K562 (cell line): Measurements from ENCODE around the gene MBNL1. TPM values are rescaled to one million over a fixed set of nuclear protein-coding genes. Genes with fewer than 3 reads are reported as not detected.

Experiments used
- ARID1B ChIP-seq: fragments of 450-650 bp; IDR thresholded peaks from 2 replicates; pipeline ENCODE4 v1.6.1; 2016; ENCODE audit warnings: antibody characterized with exemption, mild to moderate bottlenecking, inconsistent platforms
- ATF2 ChIP-seq: sonication (generic); formaldehyde crosslinking; IDR thresholded peaks from 2 replicates; pipeline ENCODE4 v1.8.1; 2022; ENCODE audit warnings: missing genetic modification reagents
- CC2D1A ChIP-seq: fragments of 450-650 bp; IDR thresholded peaks from 2 replicates; pipeline ENCODE4 v1.6.1; 2017; ENCODE audit warnings: mild to moderate bottlenecking
- CREM ChIP-seq: IDR thresholded peaks from 2 replicates; pipeline ENCODE4 v1.6.1; 2014; ENCODE audit warnings: antibody characterized with exemption, low read depth
- CTBP1 ChIP-seq: fragments of 450-650 bp; IDR thresholded peaks from 2 replicates; pipeline ENCODE4 v1.6.1; 2016; ENCODE audit warnings: borderline replicate concordance
- EP400 ChIP-seq: fragments of 450-650 bp; IDR thresholded peaks from 2 replicates; pipeline ENCODE4 v1.6.1; 2017; ENCODE audit warnings: antibody characterized with exemption, mild to moderate bottlenecking, moderate library complexity
- FOXP1 ChIP-seq: sonication (generic); formaldehyde crosslinking; IDR thresholded peaks from 2 replicates; pipeline ENCODE4 v1.8.0; 2022; ENCODE audit warnings: mild to moderate bottlenecking, missing genetic modification reagents
- HEY1 ChIP-seq: fragments of 250-450 bp; sonication (Bioruptor Pico); IDR thresholded peaks from 2 replicates; pipeline ENCODE4 v1.5.0; 2020; ENCODE audit warnings: mild to moderate bottlenecking, moderate library complexity, borderline replicate concordance
- KDM5B ChIP-seq: fragments of 200-600 bp; sonication (generic); IDR thresholded peaks from 2 replicates; pipeline ENCODE4 v1.6.1; 2012; ENCODE audit warnings: low read depth, mild to moderate bottlenecking, moderate library complexity, low read length, control low read depth, inconsistent platforms; ENCODE audit not compliant: insufficient replicate concordance
- NEUROD1 ChIP-seq: fragments of 150-350 bp; IDR thresholded peaks from 2 replicates; pipeline ENCODE4 v1.6.1; 2014; ENCODE audit warnings: borderline replicate concordance, low read length, low read depth; ENCODE audit not compliant: partially characterized antibody
- NR0B1 ChIP-seq: fragments of 450-650 bp; IDR thresholded peaks from one replicate; pipeline ENCODE4 v1.6.1; 2018; ENCODE audit warnings: mild to moderate bottlenecking, moderate library complexity; ENCODE audit not compliant: partially characterized antibody
- PRMT5 ChIP-seq: sonication (generic); formaldehyde crosslinking; IDR thresholded peaks from 2 replicates; pipeline ENCODE4 v1.5.0; 2020; ENCODE audit warnings: missing genetic modification reagents
- RNF2 ChIP-seq: sonication (generic); IDR thresholded peaks from 2 replicates; pipeline ENCODE4 v1.6.1; 2016
- TOE1 ChIP-seq, 2 experiments: fragments of 450-650 bp in 1 of 2; sonication (generic) in 1 of 2; formaldehyde crosslinking in 1 of 2; IDR thresholded peaks; 2 replicates each; pipeline versions ENCODE4 v1.7.1 to v1.8.0; 2016 to 2022; ENCODE audit warnings: borderline replicate concordance in 2 of 2, mild to moderate bottlenecking in 2 of 2, antibody characterized with exemption in 1 of 2, inconsistent platforms in 1 of 2, low read depth in 1 of 2, missing genetic modification reagents in 1 of 2, moderate library complexity in 1 of 2
- ZBTB2 ChIP-seq: fragments of 450-650 bp; IDR thresholded peaks from 2 replicates; pipeline ENCODE4 v1.6.1; 2016; ENCODE audit warnings: antibody characterized with exemption
- polyA plus RNA-seq, 8 experiments: library from polyadenylated mRNA; depleted of rRNA in 4 of 8; stranded (reverse) in 5 of 8; unstranded in 3 of 8; fragments of >200 nt; fragmentation: Nextera tagmentation in 2 of 8; fragmentation: Illumina TruSeq in 1 of 8; extraction: Ambion mirVana in 2 of 8; extraction: Trizol in 1 of 8; gene quantifications; 2 replicates each; pipeline versions ENCODE4 v1.2.1 to v1.2.3, GENCODE V29; 2011 to 2014; ENCODE audit warnings: inconsistent platforms in 1 of 8, missing spikeins in 1 of 8
- total RNA-seq, 7 experiments: library from RNA; depleted of rRNA in 6 of 7; stranded (reverse); fragments of >200 nt in 6 of 7; fragmentation: Illumina TruSeq in 2 of 7; extraction: Trizol in 2 of 7; gene quantifications; 2 replicates each; pipeline versions ENCODE4 v1.2.1 to v1.2.3, GENCODE V29; 2011 to 2021; ENCODE audit warnings: low replicate concordance in 1 of 7
- TF ChIP-seq, protein P1 (sequence below): sonication (generic); formaldehyde crosslinking; IDR thresholded peaks from 2 replicates; pipeline ENCODE4 v1.8.1; 2023; ENCODE audit warnings: mild to moderate bottlenecking, missing genetic modification reagents
- TF ChIP-seq, protein P2 (sequence below): sonication (generic); formaldehyde crosslinking; IDR thresholded peaks from 2 replicates; pipeline ENCODE4 v1.8.0; 2022; ENCODE audit warnings: mild to moderate bottlenecking, missing genetic modification reagents

Gene MBNL1
- total and polyA plus RNA-seq, 9 of the 15 experiments (the other 6 are each of a cell fraction or from before 2014, with no cell fraction given), result 70.3 to 243 (median 220) TPM

DNA sequence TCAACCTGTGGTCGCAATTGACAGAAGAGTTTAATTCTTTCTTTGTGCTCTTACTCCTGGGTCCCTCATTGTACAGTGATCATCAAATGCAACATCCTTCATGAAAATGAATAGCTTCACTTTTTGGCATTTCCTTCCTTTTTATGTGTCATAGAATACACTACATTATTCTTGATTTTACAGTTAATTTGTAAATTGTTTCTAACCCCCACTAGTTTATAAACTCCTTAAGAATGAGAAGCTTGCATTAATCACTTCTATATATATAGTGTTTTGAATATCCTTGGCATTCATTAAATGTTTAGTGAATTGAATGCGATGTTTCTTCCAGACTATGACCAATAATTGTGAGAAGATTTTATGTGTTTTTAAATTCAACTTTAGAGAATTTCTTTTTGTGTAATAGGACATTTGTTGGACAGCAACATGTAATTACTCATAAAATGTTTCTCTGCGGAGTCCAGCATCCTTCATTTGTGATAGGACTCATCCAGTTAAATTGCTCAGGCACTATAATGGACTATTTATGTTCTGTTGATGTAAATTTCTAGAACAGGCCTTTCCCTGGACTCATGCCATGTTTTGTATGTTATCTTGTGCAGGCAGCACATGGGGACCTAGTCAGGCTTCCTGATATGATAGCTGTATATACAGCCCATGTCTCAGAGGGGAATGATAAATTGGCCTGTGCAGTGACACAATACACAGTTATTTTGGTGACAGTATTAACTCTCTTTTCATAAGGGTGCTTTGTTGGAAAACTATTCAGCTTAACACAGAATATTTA lies 51.3 kb downstream of the MBNL1 start (continued):
- peak; percentile 29; the same call in 1 of the 2 replicates for TF ChIP-seq ZBTB2
- TF ChIP-seq, protein P1, sequence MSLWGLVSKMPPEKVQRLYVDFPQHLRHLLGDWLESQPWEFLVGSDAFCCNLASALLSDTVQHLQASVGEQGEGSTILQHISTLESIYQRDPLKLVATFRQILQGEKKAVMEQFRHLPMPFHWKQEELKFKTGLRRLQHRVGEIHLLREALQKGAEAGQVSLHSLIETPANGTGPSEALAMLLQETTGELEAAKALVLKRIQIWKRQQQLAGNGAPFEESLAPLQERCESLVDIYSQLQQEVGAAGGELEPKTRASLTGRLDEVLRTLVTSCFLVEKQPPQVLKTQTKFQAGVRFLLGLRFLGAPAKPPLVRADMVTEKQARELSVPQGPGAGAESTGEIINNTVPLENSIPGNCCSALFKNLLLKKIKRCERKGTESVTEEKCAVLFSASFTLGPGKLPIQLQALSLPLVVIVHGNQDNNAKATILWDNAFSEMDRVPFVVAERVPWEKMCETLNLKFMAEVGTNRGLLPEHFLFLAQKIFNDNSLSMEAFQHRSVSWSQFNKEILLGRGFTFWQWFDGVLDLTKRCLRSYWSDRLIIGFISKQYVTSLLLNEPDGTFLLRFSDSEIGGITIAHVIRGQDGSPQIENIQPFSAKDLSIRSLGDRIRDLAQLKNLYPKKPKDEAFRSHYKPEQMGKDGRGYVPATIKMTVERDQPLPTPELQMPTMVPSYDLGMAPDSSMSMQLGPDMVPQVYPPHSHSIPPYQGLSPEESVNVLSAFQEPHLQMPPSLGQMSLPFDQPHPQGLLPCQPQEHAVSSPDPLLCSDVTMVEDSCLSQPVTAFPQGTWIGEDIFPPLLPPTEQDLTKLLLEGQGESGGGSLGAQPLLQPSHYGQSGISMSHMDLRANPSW (CRISPR knock-in tag), result no peak
- peak; percentile 79; the same call in 1 of the 2 replicates for TF ChIP-seq RNF2
- no peak for TF ChIP-seq KDM5B
- TF ChIP-seq ARID1B, result peak; percentile 97
- TF ChIP-seq ATF2, result no peak
- TF ChIP-seq CC2D1A, result peak; percentile 78; the same call in 1 of the 2 replicates
- TF ChIP-seq TOE1 (IDR thresholded peaks at IDR 0.05; ENCODE audit: borderline replicate concordance), result no peak
- TF ChIP-seq TOE1 (CRISPR knock-in tag; IDR thresholded peaks at IDR 0.05; ENCODE audit: borderline replicate concordance, low read depth), result no peak
- no peak for TF ChIP-seq NR0B1
- TF ChIP-seq EP400, result peak; percentile 59
- TF ChIP-seq CREM, result peak; percentile 74
- TF ChIP-seq, protein P2, sequence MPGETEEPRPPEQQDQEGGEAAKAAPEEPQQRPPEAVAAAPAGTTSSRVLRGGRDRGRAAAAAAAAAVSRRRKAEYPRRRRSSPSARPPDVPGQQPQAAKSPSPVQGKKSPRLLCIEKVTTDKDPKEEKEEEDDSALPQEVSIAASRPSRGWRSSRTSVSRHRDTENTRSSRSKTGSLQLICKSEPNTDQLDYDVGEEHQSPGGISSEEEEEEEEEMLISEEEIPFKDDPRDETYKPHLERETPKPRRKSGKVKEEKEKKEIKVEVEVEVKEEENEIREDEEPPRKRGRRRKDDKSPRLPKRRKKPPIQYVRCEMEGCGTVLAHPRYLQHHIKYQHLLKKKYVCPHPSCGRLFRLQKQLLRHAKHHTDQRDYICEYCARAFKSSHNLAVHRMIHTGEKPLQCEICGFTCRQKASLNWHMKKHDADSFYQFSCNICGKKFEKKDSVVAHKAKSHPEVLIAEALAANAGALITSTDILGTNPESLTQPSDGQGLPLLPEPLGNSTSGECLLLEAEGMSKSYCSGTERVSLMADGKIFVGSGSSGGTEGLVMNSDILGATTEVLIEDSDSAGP, result no peak
- peak; percentile 27; the same call in 1 of the 2 replicates for TF ChIP-seq CTBP1
- no peak for TF ChIP-seq PRMT5 (CRISPR knock-in tag)
- TF ChIP-seq FOXP1 (CRISPR knock-in tag), result no peak
- TF ChIP-seq HEY1 (CRISPR knock-in tag), result peak; percentile 65; the same call in 1 of the 2 replicates
- peak; percentile 87 for TF ChIP-seq NEUROD1
